ENCODE data around the gene MYH7B. TPM values are rescaled to one million over a fixed set of nuclear protein-coding genes. Genes with fewer than 3 reads are reported as not detected.

MYH7B gene
- total RNA-seq, 1 experiment from 2014 or later, result 0.74 TPM

DNA sequence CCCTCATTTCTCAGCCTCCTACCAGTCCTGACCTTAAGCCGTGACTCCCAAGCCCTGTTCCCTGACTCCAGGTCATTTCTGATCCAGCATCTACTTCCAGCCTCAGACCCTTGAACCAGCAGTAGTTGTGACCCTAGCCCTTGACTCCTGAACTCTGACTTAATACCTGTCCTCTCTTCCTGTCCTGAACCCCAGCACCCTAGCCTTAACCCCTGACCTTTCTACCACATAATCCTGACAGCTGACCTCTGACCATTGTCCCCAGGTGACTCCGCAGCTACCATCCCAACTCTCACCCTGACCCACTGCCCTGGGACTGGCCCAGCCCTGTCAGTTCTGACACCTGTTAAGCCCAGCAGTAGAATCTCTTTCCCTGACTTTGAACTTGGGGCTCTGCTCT is 42.1 kb downstream of the MYH7B start:
- no peak overlapping the region for H3K9ac ChIP-seq (ENCODE audit: low read length)
- intact Hi-C loops (cut with micrococcal nuclease), result no loop called here
- H3K9me3 ChIP-seq (ENCODE audit: control insufficient read depth in 1 of 2, insufficient read depth in 1 of 2, low read depth in 1 of 2, low read length in 2 of 2), result no peaks in the 10 kb centered on the region
- no peak overlapping the region for H3K4me3 ChIP-seq (replicated peaks in 1 of 2; ENCODE audit: low read depth in 1 of 2, low read length in 2 of 2)
- TF ChIP-seq, protein P1, sequence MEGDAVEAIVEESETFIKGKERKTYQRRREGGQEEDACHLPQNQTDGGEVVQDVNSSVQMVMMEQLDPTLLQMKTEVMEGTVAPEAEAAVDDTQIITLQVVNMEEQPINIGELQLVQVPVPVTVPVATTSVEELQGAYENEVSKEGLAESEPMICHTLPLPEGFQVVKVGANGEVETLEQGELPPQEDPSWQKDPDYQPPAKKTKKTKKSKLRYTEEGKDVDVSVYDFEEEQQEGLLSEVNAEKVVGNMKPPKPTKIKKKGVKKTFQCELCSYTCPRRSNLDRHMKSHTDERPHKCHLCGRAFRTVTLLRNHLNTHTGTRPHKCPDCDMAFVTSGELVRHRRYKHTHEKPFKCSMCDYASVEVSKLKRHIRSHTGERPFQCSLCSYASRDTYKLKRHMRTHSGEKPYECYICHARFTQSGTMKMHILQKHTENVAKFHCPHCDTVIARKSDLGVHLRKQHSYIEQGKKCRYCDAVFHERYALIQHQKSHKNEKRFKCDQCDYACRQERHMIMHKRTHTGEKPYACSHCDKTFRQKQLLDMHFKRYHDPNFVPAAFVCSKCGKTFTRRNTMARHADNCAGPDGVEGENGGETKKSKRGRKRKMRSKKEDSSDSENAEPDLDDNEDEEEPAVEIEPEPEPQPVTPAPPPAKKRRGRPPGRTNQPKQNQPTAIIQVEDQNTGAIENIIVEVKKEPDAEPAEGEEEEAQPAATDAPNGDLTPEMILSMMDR (IDR thresholded peaks at IDR 0.05 in 2 of 3, conservative IDR thresholded peaks at IDR 0.05 in 1 of 3; ENCODE audit: borderline replicate concordance in 1 of 3, insufficient read depth in 1 of 3, low read depth in 2 of 3, low read length in 2 of 3), result no peak
- TF ChIP-seq ZNF274 (IDR thresholded peaks at IDR 0.05; ENCODE audit: low read depth, low read length), result no peak
- no peak for TF ChIP-seq ZFX (IDR thresholded peaks at IDR 0.05)
- TF ChIP-seq JUND (IDR thresholded peaks at IDR 0.05), result no peak
- no peak for TF ChIP-seq CEBPB (IDR thresholded peaks at IDR 0.05; ENCODE audit: low read depth)
- no peak for TF ChIP-seq SP1 (IDR thresholded peaks at IDR 0.05; ENCODE audit: low read depth)
- TF ChIP-seq, protein P2, sequence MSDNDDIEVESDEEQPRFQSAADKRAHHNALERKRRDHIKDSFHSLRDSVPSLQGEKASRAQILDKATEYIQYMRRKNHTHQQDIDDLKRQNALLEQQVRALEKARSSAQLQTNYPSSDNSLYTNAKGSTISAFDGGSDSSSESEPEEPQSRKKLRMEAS (IDR thresholded peaks at IDR 0.05), result no peak
- no peak for TF ChIP-seq YY1 (IDR thresholded peaks at IDR 0.05; ENCODE audit: extremely low read depth, insufficient replicate concordance, low read depth, low read length)
- no peak for TF ChIP-seq CBX3 (IDR thresholded peaks at IDR 0.05; ENCODE audit: low read depth)
- no peak for TF ChIP-seq RAD21 (IDR thresholded peaks at IDR 0.05; ENCODE audit: low read depth)
- TF ChIP-seq EZH2phosphoT487 (IDR thresholded peaks at IDR 0.05; ENCODE audit: borderline replicate concordance), result no peak
- no peak for TF ChIP-seq POLR2AphosphoS5 (IDR thresholded peaks at IDR 0.05; ENCODE audit: low read depth, low read length)
- TF ChIP-seq POLR2A (IDR thresholded peaks at IDR 0.05; ENCODE audit: borderline replicate concordance, extremely low read depth, insufficient read depth, insufficient read length), result no peak
- TF ChIP-seq, protein P3, sequence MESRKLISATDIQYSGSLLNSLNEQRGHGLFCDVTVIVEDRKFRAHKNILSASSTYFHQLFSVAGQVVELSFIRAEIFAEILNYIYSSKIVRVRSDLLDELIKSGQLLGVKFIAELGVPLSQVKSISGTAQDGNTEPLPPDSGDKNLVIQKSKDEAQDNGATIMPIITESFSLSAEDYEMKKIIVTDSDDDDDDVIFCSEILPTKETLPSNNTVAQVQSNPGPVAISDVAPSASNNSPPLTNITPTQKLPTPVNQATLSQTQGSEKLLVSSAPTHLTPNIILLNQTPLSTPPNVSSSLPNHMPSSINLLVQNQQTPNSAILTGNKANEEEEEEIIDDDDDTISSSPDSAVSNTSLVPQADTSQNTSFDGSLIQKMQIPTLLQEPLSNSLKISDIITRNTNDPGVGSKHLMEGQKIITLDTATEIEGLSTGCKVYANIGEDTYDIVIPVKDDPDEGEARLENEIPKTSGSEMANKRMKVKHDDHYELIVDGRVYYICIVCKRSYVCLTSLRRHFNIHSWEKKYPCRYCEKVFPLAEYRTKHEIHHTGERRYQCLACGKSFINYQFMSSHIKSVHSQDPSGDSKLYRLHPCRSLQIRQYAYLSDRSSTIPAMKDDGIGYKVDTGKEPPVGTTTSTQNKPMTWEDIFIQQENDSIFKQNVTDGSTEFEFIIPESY (IDR thresholded peaks at IDR 0.05; ENCODE audit: extremely low read depth, insufficient replicate concordance, low read length), result no peak
- no peak for TF ChIP-seq SRF (IDR thresholded peaks at IDR 0.05; ENCODE audit: low read depth)
- no peak for TF ChIP-seq TCF7L2 (IDR thresholded peaks at IDR 0.05; ENCODE audit: borderline replicate concordance, extremely low read depth, insufficient read depth, insufficient read length)
- no peak for TF ChIP-seq SIN3A (IDR thresholded peaks at IDR 0.05; ENCODE audit: low read depth)
- no peaks in the 10 kb centered on the region for H3K27me3 ChIP-seq (ENCODE audit: insufficient read depth, low read length)
- no TSS peak for BruUV-seq (replicated peaks)
- ChIA-PET RAD21 (ENCODE audit: low non-redundant PET in 1 of 2, low total read pairs in 2 of 2, uncharacterized antibody in 2 of 2, unreplicated experiment in 2 of 2) (no interaction called here), CTCF (interaction anchor here (1.0 kb wide), 2 partner anchors 31 to 124 kb away, joined by 3 read pairs; no protein-coding TSS in a partner anchor), POLR2A (no interaction called here)
- no peaks in the 10 kb centered on the region for H3K4me1 ChIP-seq (ENCODE audit: control insufficient read depth in 1 of 2, insufficient read depth in 2 of 2, low read length in 2 of 2)
- H3K9me2 ChIP-seq (ENCODE audit: insufficient read depth), result no peaks in the 10 kb centered on the region
- DNase-seq (ENCODE audit: low read depth, low spot score) (no peak), ATAC-seq (no peak)
- H3K27ac ChIP-seq (ENCODE audit: low read depth, low read length), result no peak overlapping the region
- H2AFZ ChIP-seq (ENCODE audit: low read depth, low read length, poor library complexity, severe bottlenecking), result no peak overlapping the region
- no peaks in the 10 kb centered on the region for H4K20me1 ChIP-seq (ENCODE audit: insufficient read depth)
- H3K79me2 ChIP-seq (ENCODE audit: insufficient read depth, low read length), result no peaks in the 10 kb centered on the region
- H3K4me2 ChIP-seq (ENCODE audit: low read length), result no peak overlapping the region
- peaks cover 1 to 2% of the 10 kb centered on the region in 2 experiments; a peak in 2 of 4 replicates for H3K36me3 ChIP-seq (ENCODE audit: control insufficient read depth in 1 of 2, insufficient read depth in 2 of 2, low read length in 2 of 2)
